H1 (cell line): ENCODE results near the gene SVIP. TPM values are rescaled to one million over a fixed set of nuclear protein-coding genes. Genes with fewer than 3 reads are reported as not detected.

Experiments
- CTCF ChIA-PET: fragments of 300-600 bp; sonication (Branson Sonifier 250); formaldehyde crosslinking; loops from one replicate; lab custom pipeline; 2021; ENCODE audit not compliant: partially characterized antibody; lab: Charles Lee
- POLR2A ChIA-PET: fragments of 300-600 bp; sonication (Branson Sonifier 250); formaldehyde crosslinking; loops from one replicate; lab custom pipeline; 2021; ENCODE audit warnings: inconsistent platforms; ENCODE audit not compliant: partially characterized antibody; lab: Charles Lee
- DNase-seq, 2 experiments: peaks; one replicate each; pipeline versions ENCODE4 v3.0.0 to v3.0.0-alpha.2; 2010 to 2022; ENCODE audit warnings: low spot score in 2 of 2, low read depth in 1 of 2, mixed read lengths in 1 of 2
- FAIRE-seq: peaks from 2 replicates; lab custom pipeline; 2011; peaks lifted over from hg19 to GRCh38; lab: Jason Lieb, UNC
- H2AFZ ChIP-seq: 2 replicates; pipeline ENCODE4 v1.8.1; 2012; ENCODE audit warnings: low read length, inconsistent platforms
- H2AK5ac ChIP-seq: 2 replicates; pipeline ENCODE4 v1.6.1; 2013; ENCODE audit warnings: low read depth, low read length
- H2BK120ac ChIP-seq: replicated peaks from 2 replicates; pipeline ENCODE3; 2013; ENCODE audit warnings: low read depth, low read length, inconsistent platforms
- H2BK12ac ChIP-seq: 2 replicates; pipeline ENCODE4 v1.6.1; 2013; ENCODE audit warnings: low read depth, low read length
- H2BK15ac ChIP-seq: 2 replicates; pipeline ENCODE4 v1.6.1; 2013; ENCODE audit warnings: low read length
- H2BK20ac ChIP-seq: 2 replicates; pipeline ENCODE4 v1.6.1; 2013; ENCODE audit warnings: low read length
- H2BK5ac ChIP-seq: 2 replicates; pipeline ENCODE4 v1.6.1; 2013; ENCODE audit warnings: low read depth, low read length
- H3K14ac ChIP-seq: 2 replicates; pipeline ENCODE4 v1.6.1; 2013; ENCODE audit warnings: inconsistent platforms; ENCODE audit not compliant: insufficient read length
- H3K18ac ChIP-seq: 2 replicates; pipeline ENCODE4 v1.6.1; 2013; ENCODE audit warnings: low read length; ENCODE audit errors: extremely low read depth
- H3K23ac ChIP-seq: 2 replicates; pipeline ENCODE4 v1.6.1; 2013; ENCODE audit warnings: inconsistent platforms; ENCODE audit not compliant: insufficient read length
- H3K23me2 ChIP-seq: 2 replicates; pipeline ENCODE4 v1.6.1; 2013; ENCODE audit warnings: low read depth, low read length
- H3K27ac ChIP-seq: 2 replicates; pipeline ENCODE4 v1.6.1; 2011; ENCODE audit warnings: low read depth, low read length, inconsistent platforms
- H3K27me3 ChIP-seq, 4 experiments: replicated peaks in 1 of 4; 1 replicate in 1 of 4; 2 replicates in 3 of 4; pipeline versions ENCODE4 v1.6.1 to v1.8.1; 2011 to 2013; ENCODE audit warnings: low read length in 3 of 4, mild to moderate bottlenecking in 3 of 4, inconsistent platforms in 2 of 4, mixed read lengths in 2 of 4, moderate library complexity in 1 of 4; ENCODE audit not compliant: control insufficient read depth in 3 of 4, insufficient read depth in 3 of 4; ENCODE audit errors: extremely low read depth in 1 of 4
- H3K36me3 ChIP-seq, 4 experiments: 2 replicates each; pipeline versions ENCODE4 v1.6.1 to v1.8.1; 2011 to 2013; ENCODE audit warnings: mild to moderate bottlenecking in 4 of 4, low read length in 3 of 4, moderate library complexity in 2 of 4, control low read depth in 1 of 4, inconsistent platforms in 1 of 4; ENCODE audit not compliant: insufficient read depth in 4 of 4, control insufficient read depth in 2 of 4
- H3K4ac ChIP-seq: replicated peaks from 2 replicates; pipeline ENCODE3; 2013; ENCODE audit warnings: low read length, low read depth, mixed read lengths, inconsistent platforms; ENCODE audit not compliant: insufficient read length
- H3K4me1 ChIP-seq, 4 experiments: replicated peaks in 1 of 4; 1 replicate in 1 of 4; 2 replicates in 3 of 4; pipeline versions ENCODE4 v1.6.1 to v1.8.1; 2011 to 2013; ENCODE audit warnings: low read length in 3 of 4, inconsistent platforms in 2 of 4, mixed read lengths in 1 of 4; ENCODE audit not compliant: insufficient read depth in 4 of 4, control insufficient read depth in 3 of 4
- H3K4me2 ChIP-seq, 2 experiments: 2 replicates each; pipeline versions ENCODE4 v1.6.1 to v1.8.1; 2011 to 2013; ENCODE audit warnings: low read depth in 2 of 2, low read length in 2 of 2, control low read depth in 1 of 2, inconsistent platforms in 1 of 2, mild to moderate bottlenecking in 1 of 2; ENCODE audit not compliant: insufficient read depth in 1 of 2
- H3K4me3 ChIP-seq, 4 experiments: fragments of 200-600, 300-600 bp in 1 of 4; sonication (generic), shearing (Covaris generic), sonication (Bioruptor Twin) in 1 of 4; 2 replicates each; pipeline versions ENCODE4 v1.5.1 to v1.8.1; 2011 to 2016; ENCODE audit warnings: low read length in 4 of 4, low read depth in 3 of 4, control low read depth in 2 of 4, inconsistent platforms in 2 of 4, mild to moderate bottlenecking in 2 of 4, mixed read lengths in 1 of 4, moderate library complexity in 1 of 4; ENCODE audit not compliant: insufficient read depth in 2 of 4; ENCODE audit errors: extremely low read depth in 1 of 4
- H3K56ac ChIP-seq: replicated peaks from 2 replicates; pipeline ENCODE3; 2013; ENCODE audit warnings: low read depth, mild to moderate bottlenecking, mixed read lengths, low read length, inconsistent platforms; ENCODE audit not compliant: insufficient read length
- H3K79me1 ChIP-seq: 2 replicates; pipeline ENCODE4 v1.6.1; 2013; ENCODE audit warnings: low read depth, low read length, control low read depth
- H3K79me2 ChIP-seq, 2 experiments: 2 replicates each; pipeline versions ENCODE4 v1.6.1 to v1.8.1; 2012 to 2013; ENCODE audit warnings: low read length in 2 of 2, mild to moderate bottlenecking in 2 of 2, inconsistent platforms in 1 of 2; ENCODE audit not compliant: insufficient read depth in 2 of 2, control insufficient read depth in 1 of 2
- H3K9ac ChIP-seq, 4 experiments: replicated peaks in 1 of 4; 1 replicate in 1 of 4; 2 replicates in 3 of 4; pipeline versions ENCODE4 v1.6.1 to v1.8.1; 2011 to 2013; ENCODE audit warnings: low read depth in 3 of 4, low read length in 3 of 4, control low read depth in 2 of 4, mild to moderate bottlenecking in 2 of 4, moderate library complexity in 2 of 4, inconsistent platforms in 1 of 4; ENCODE audit errors: extremely low read depth in 1 of 4
- H3K9me3 ChIP-seq, 2 experiments: 2 replicates each; pipeline versions ENCODE4 v1.6.1 to v1.8.1; 2012 to 2013; ENCODE audit warnings: mild to moderate bottlenecking in 2 of 2, moderate library complexity in 2 of 2, control low read depth in 1 of 2, inconsistent platforms in 1 of 2, low read depth in 1 of 2, low read length in 1 of 2, mixed read lengths in 1 of 2; ENCODE audit not compliant: insufficient read depth in 2 of 2
- H4K20me1 ChIP-seq, 2 experiments: replicated peaks in 1 of 2; 2 replicates each; pipeline versions ENCODE3 to v1.8.1; 2011 to 2013; ENCODE audit warnings: inconsistent platforms in 2 of 2, low read length in 2 of 2, mild to moderate bottlenecking in 1 of 2; ENCODE audit not compliant: insufficient read depth in 2 of 2, control insufficient read depth in 1 of 2
- H4K5ac ChIP-seq: 2 replicates; pipeline ENCODE4 v1.6.1; 2013; ENCODE audit warnings: low read length, low read depth, mixed read lengths, inconsistent platforms; ENCODE audit not compliant: insufficient read length
- H4K8ac ChIP-seq: 2 replicates; pipeline ENCODE4 v1.8.0; 2013; ENCODE audit warnings: mild to moderate bottlenecking, moderate library complexity, low read length, inconsistent platforms; ENCODE audit not compliant: insufficient read depth; ENCODE audit errors: extremely low read depth
- H4K91ac ChIP-seq: replicated peaks from 2 replicates; pipeline ENCODE3; 2013; ENCODE audit warnings: low read length, mixed read lengths, inconsistent platforms; ENCODE audit not compliant: insufficient read length
- KDM4A ChIP-seq: IDR thresholded peaks from one replicate; pipeline ENCODE4 v1.7.1; 2012; ENCODE audit warnings: low read depth, mild to moderate bottlenecking, moderate library complexity, low read length, inconsistent platforms; ENCODE audit not compliant: severe bottlenecking
- SP2 ChIP-seq: IDR thresholded peaks from 2 replicates; pipeline ENCODE4 v1.6.1; 2012; ENCODE audit warnings: mild to moderate bottlenecking, low read length, inconsistent platforms
- polyA plus RNA-seq, 7 experiments: library from polyadenylated mRNA; depleted of rRNA in 3 of 7; stranded (reverse) in 5 of 7; unstranded in 2 of 7; fragments of >200 nt in 5 of 7; fragments of 200-250 nt in 2 of 7; gene quantifications; 1 replicate in 5 of 7; 2 replicates in 1 of 7; 4 replicates in 1 of 7; pipeline versions ENCODE4 v1.2.1 to v1.2.3, GENCODE V29; 2011 to 2013; ENCODE audit warnings: missing spikeins in 2 of 7, mixed read lengths in 2 of 7
- total RNA-seq: library from RNA; stranded (reverse); fragmentation: NEBNext Ultra II Directional; extraction: Animal tissue kit (Norgen Biotek cat#: 25700); gene quantifications from 2 replicates; pipeline ENCODE4 v1.2.1, GENCODE V29; 2021

SVIP gene
- total and polyA plus RNA-seq, 2 of the 8 experiments (the other 6 are each of a cell fraction or from before 2014, with no cell fraction given) = 1.2 to 11.4 TPM

GRCh38 chr11:22878604-22879003, 49.0 kb upstream of the SVIP start (continued):
- TF ChIP-seq SP2 = no peak

- Histone ChIP-seq H2BK12ac (no peak overlapping the region), H4K8ac (no peak overlapping the region), H3K9me3 (no peaks in the 10 kb centered on the region), H3K14ac (no peak overlapping the region), H4K20me1 (no peaks in the 10 kb centered on the region), H3K23me2 (no peaks in the 10 kb centered on the region), H3K79me2 (no peaks in the 10 kb centered on the region), H3K18ac (no peak overlapping the region), H3K9ac (no peak overlapping the region), H3K23ac (no peak overlapping the region)
- no peak for FAIRE-seq
- POLR2A ChIA-PET = no interaction called here
- TF ChIP-seq KDM4A = no peak
- TF ChIP-seq, all 59 proteins: peak for 0
- H2BK120ac ChIP-seq = no peak overlapping the region
- H2BK20ac ChIP-seq = no peak overlapping the region
- H3K79me1 ChIP-seq = no peaks in the 10 kb centered on the region
- no peak overlapping the region for H3K56ac ChIP-seq
- H2AFZ ChIP-seq = no peak overlapping the region
- no peaks in the 10 kb centered on the region for H3K27me3 ChIP-seq
- DNase-seq = no peak
- CTCF ChIA-PET = interaction anchor here (0.8 to 4.4 kb wide), 5 partner anchors 13 to 662 kb away, joined by 3 to 26 read pairs (median 4); no protein-coding TSS in a partner anchor
- H2BK15ac ChIP-seq = no peak overlapping the region
- no peak overlapping the region for H3K4me3 ChIP-seq
- no peaks in the 10 kb centered on the region for H3K4me1 ChIP-seq
- H3K4ac ChIP-seq = no peak overlapping the region
- no peak overlapping the region for H2AK5ac ChIP-seq
- H3K4me2 ChIP-seq = no peak overlapping the region
- H4K5ac ChIP-seq = no peak overlapping the region
- H2BK5ac ChIP-seq = no peak overlapping the region
- H3K27ac ChIP-seq = no peak overlapping the region
- H3K36me3 ChIP-seq = no peaks in the 10 kb centered on the region
- no peak overlapping the region for H4K91ac ChIP-seq
These were observed 48.4 kb upstream of the SVIP start for GRCh38 chr11:22878039-22878438.
